ENCODE data around the gene ABTB2. TPM values are rescaled to one million over a fixed set of nuclear protein-coding genes. Genes with fewer than 3 reads are reported as not detected.
A peak's percentile ranks its signal among the peaks of the same experiment; 100 is the strongest.

The ABTB2 gene
- total RNA-seq, 2 donors from 2014 or later = 8.6 to 8.7 TPM

GRCh38 chr11:34134765-34135164 lies 223.0 kb downstream of the ABTB2 start:
- no peak for DNase-seq (ENCODE audit: low spot score)

GRCh38 chr11:34132261-34132965 lies 225.4 kb downstream of the ABTB2 start:
- no peak for DNase-seq (ENCODE audit: low spot score)
- intact Hi-C loops (cut with DNase I) = no loop called here

More at GRCh38 chr11:34134765-34135164, 223.0 kb downstream of the ABTB2 start:
- intact Hi-C loops (cut with DNase I) = no loop called here

DNA sequence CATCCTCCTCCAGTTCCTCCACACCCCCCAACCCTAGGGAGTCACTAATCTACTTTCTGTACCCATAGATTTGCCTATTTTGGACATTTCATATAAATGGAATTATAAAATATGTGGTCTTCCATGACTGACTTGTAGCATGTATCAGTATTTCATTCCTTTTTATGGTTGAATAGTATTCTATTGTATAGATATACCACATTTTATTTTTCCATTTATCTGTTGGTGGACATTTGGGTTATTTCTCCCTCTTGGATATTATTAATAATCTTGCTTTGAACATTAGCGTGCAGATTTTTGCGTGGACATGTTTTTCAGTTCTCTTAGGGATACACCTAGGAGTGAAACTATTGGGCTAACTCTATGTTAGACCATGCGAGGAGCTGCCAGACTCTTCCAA lies 229.0 kb downstream of the ABTB2 start:
- intact Hi-C loops (cut with DNase I) = loop anchor here in 1 of 2 donors (5.0 kb wide), 1 partner anchor 527 kb away; no protein-coding TSS in a partner anchor
- no peak for DNase-seq (ENCODE audit: low spot score)

- intact Hi-C loops (cut with DNase I) = loop anchor here in 1 of 2 donors (5.0 kb wide), 1 partner anchor 525 kb away; no protein-coding TSS in a partner anchor
- no peak for DNase-seq (ENCODE audit: low spot score)
Measured at GRCh38 chr11:34126959-34127848, 230.6 kb downstream of the ABTB2 start.

GRCh38 chr11:34124885-34125668 lies 232.7 kb downstream of the ABTB2 start:
- DNase-seq (ENCODE audit: low spot score) = no peak
- intact Hi-C loops (cut with DNase I) = loop anchor here in 1 of 2 donors (5.0 kb wide), 1 partner anchor 523 kb away; no protein-coding TSS in a partner anchor

- intact Hi-C loops (cut with DNase I) = no loop called here
- DNase-seq (ENCODE audit: low spot score) = no peak
Measured at GRCh38 chr11:34120651-34121050, 237.2 kb downstream of the ABTB2 start.

DNA sequence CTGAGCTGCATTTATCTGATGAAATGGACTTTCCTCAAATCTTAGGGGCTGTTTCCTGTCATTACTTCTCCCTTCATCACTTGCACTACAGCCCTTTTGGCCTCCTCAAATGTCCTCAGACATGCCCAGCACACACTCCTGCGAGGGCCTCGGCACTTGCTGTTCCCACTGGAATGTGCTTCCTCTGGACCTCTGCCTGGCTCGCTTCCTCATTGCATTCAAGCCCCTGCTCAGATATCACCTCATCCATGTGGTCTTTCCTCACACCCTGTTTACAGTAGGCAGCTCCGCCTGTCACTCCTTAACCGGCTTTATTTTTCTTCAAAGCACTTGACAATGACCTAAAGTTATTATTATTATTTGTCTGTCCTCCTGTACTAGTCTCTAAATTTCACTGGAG lies 243.3 kb downstream of the ABTB2 start:
- DNase-seq (ENCODE audit: low spot score) = no peak
- intact Hi-C loops (cut with DNase I) = no loop called here

DNA sequence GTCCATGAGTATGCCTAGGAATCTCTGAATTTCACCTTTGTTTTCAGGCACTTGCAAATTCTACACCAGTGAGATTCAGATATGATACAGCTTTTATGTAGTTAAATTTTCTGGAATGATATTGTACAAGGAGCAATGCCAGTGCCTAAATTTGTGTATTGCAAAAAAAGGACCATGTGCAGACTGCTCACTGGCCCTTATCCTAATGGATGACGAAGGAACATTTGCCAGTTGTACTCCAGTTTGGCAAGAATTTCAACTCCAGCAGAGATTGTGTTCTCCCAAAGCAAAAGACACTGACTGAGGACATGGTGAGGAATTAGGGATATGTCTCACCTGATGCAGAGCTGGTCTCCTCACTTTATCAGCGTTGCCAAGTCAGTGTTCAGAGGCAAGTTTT lies 243.8 kb downstream of the ABTB2 start:
- intact Hi-C loops (cut with DNase I) = no loop called here
- DNase-seq (ENCODE audit: low spot score) = no peak

DNA sequence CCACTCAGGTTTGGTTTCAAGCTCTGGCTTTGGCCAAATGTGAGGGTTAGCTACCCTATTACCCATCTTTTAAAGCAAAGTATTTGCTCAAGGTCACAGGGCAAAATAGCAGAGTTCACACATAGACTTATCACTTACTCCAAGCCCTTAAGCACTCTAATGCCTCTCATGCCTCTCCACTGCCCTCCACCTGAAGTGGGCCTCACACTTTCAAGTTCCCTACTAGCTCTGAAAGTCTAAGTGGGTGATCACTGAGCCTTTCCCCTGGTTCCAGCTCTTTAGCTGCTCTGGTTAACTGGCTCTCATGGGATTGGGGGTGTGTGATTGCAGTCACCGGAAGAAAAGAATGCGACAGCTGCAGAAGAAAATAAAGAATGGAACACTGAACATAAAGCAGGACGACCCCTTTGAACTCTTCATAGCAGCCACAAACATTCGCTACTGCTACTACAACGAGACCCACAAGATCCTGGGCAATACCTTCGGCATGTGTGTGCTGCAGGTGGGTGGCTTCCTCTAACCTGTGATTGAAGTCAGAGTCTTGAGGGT lies 246.0 kb downstream of the ABTB2 start:
- DNase-seq (ENCODE audit: low spot score) = no peak
- intact Hi-C loops (cut with DNase I) = no loop called here

DNA sequence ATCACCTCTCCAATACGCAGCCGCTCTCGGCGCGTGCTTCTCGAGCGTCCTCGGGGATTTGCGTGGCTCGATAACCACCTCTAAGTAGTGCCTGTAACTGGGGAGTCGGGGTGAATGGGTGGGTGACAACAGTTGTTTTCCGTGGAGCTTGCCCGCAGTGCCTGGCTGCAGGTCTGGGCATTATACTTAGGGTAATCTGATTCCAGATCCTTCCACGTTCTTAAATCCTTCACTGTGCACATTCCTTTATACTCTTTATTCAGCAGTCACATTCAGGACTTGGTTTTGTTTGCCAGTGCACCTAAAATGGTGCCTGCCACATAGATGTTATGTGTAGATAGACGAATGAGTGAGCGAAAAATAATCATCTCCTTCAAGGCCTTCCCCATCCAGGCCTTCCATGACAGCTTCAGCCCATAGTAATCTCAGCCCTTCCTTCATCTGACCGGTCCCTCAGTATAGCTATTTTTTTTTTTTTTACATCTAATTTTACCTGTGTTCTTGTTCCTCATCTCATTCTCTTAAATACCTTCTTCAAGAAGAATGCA lies 251.8 kb downstream of the ABTB2 start:
- no peak for DNase-seq (ENCODE audit: low spot score)
- intact Hi-C loops (cut with DNase I) = loop anchor here (2.0 to 10.0 kb wide), 2 partner anchors 53 to 111 kb away; no protein-coding TSS in a partner anchor

DNA sequence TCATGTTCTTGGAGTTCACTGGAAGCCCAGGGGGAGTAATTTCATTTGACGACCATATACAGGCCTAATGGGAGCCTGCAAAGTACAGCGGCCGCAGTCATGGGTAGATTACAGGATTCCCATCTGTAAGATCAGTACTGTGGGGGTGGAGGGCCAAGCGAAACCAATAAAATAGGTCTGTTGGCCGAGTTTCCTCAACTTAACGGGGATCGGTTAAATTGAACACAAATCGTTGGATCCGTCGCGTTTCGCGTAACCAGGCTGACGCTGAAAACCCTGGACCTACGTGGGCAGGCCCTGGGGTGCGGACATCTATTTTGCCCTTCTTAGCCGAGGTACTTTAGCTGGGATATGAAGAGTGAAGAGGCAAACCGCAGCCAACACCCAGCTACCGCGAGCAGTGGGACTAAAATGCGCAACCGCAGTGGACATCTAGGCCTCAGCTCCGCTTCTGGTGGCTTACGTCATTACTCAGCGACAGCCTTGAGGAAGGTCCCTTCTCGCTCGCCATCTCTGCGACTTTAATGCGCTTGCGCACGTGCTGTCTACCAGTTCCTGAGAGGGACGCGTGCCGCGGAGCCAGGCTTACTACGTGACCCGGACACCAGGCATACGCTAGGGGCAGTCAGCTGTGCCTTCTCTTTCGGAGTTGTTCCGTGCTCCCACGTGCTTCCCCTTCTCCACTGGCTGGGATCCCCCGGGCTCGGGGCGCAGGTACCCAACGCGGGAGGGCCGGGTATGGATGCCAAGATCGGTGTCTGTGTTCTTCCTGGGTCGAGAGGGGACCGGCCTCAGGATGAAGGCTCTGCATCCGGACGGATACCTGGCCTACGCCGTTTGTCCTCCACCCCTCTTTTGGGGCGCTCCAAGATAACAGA lies 252.5 kb downstream of the ABTB2 start, which contains the start of gene NAT10:
Gene NAT10 (plus strand): TSS at position 551 of the 878 bp plus-strand sequence. CDS start 2,597 bp downstream, outside the sequence.
- intact Hi-C loops (cut with DNase I) = loop anchor here (2.0 to 10.0 kb wide), 2 partner anchors 53 to 111 kb away; no protein-coding TSS in a partner anchor
- peak; percentile 99 for DNase-seq (ENCODE audit: low spot score)

GRCh38 chr11:34104680-34105078 lies 253.1 kb downstream of the ABTB2 start:
- DNase-seq (ENCODE audit: low spot score) = no peak
- intact Hi-C loops (cut with DNase I) = loop anchor here (2.0 to 10.0 kb wide), 2 partner anchors 52 to 110 kb away; no protein-coding TSS in a partner anchor

Other genes starting within 250 kb of the ABTB2 start
- gene CAT, start 80.9 kb upstream of the ABTB2 start, total RNA-seq = 10 to 100 TPM; 53.3 to 71.5 TPM
- not detected for gene ELF5, start 155.8 kb upstream of the ABTB2 start, total RNA-seq

All from posterior vena cava (tissue), 2 donors.